B cell (primary cell): ENCODE measurements around the gene MYOD1. TPM values are rescaled to one million over a fixed set of nuclear protein-coding genes. Genes with fewer than 3 reads are reported as not detected.

ENCODE experiments used
- ATAC-seq: fragments of 200-7000 bp; cut with Tn5 transposase; one replicate; pipeline ENCODE4 v1.10.0; 2021; ENCODE audit warnings: low read depth, mild to moderate bottlenecking, moderate number of reproducible peaks, moderate library complexity
- CTCF ChIA-PET: fragments of 350-600 bp; sonication (Branson Sonifier 250); formaldehyde crosslinking; loops from one replicate; lab custom pipeline; 2021; ENCODE audit warnings: antibody characterized with exemption, inconsistent platforms; lab: Charles Lee
- POLR2A ChIA-PET: fragments of 350-600 bp; sonication (Branson Sonifier 250); formaldehyde crosslinking; loops from one replicate; lab custom pipeline; 2021; ENCODE audit warnings: antibody characterized with exemption; lab: Charles Lee
- DNase-seq: peaks from one replicate; pipeline ENCODE4 v3.0.0; 2013
- H2AFZ ChIP-seq: 2 replicates; pipeline ENCODE4 v1.6.1; 2012; ENCODE audit warnings: mild to moderate bottlenecking, low read depth, low read length; ENCODE audit not compliant: insufficient read depth, poor library complexity, severe bottlenecking
- H3K27ac ChIP-seq, 2 donors: 1 replicate in 1 of 2; 2 replicates in 1 of 2; pipeline ENCODE4 v1.5.1; 2012 to 2013; ENCODE audit warnings: low read length in 2 of 2, mild to moderate bottlenecking in 2 of 2, moderate library complexity in 1 of 2
- H3K27me3 ChIP-seq, 4 experiments: fragments of 200-600 bp in 1 of 4; sonication (generic) in 1 of 4; replicated peaks in 1 of 4; 1 replicate in 2 of 4; 2 replicates in 2 of 4; pipeline versions ENCODE4 v1.6.1 to v1.7.0; 2013 to 2016; ENCODE audit warnings: low read length in 3 of 4, mild to moderate bottlenecking in 2 of 4, mixed read lengths in 1 of 4, moderate library complexity in 1 of 4; ENCODE audit not compliant: insufficient read depth in 4 of 4, control insufficient read depth in 3 of 4; ENCODE audit errors: control extremely low read depth in 1 of 4
- H3K36me3 ChIP-seq, 2 experiments: replicated peaks in 1 of 2; 1 replicate in 1 of 2; 2 replicates in 1 of 2; pipeline versions ENCODE4 v1.6.1 to v1.7.1; 2013; ENCODE audit warnings: low read length in 1 of 2; ENCODE audit not compliant: insufficient read depth in 2 of 2, control insufficient read depth in 1 of 2; ENCODE audit errors: control extremely low read depth in 1 of 2, extremely low read depth in 1 of 2
- H3K4me1 ChIP-seq, 2 donors: fragments of 200-600 bp in 1 of 2; sonication (generic) in 1 of 2; 1 replicate in 1 of 2; 2 replicates in 1 of 2; pipeline versions ENCODE4 v1.5.1 to v1.6.1; 2013 to 2017; ENCODE audit warnings: low read length in 2 of 2; ENCODE audit not compliant: control insufficient read depth in 2 of 2, insufficient read depth in 2 of 2
- H3K4me2 ChIP-seq: replicated peaks from 2 replicates; pipeline ENCODE3; 2012; ENCODE audit warnings: mild to moderate bottlenecking, low read depth, low read length; ENCODE audit not compliant: poor library complexity, severe bottlenecking
- H3K4me3 ChIP-seq, 5 experiments: fragments of 200-600 bp in 1 of 5; sonication (generic) in 1 of 5; 1 replicate in 3 of 5; 2 replicates in 2 of 5; pipeline versions ENCODE4 v1.5.1 to v1.7.0; 2011 to 2016; ENCODE audit warnings: low read length in 4 of 5, mild to moderate bottlenecking in 4 of 5, low read depth in 2 of 5, control low read depth in 1 of 5, moderate library complexity in 1 of 5; ENCODE audit not compliant: insufficient read depth in 1 of 5; ENCODE audit errors: control extremely low read depth in 1 of 5, extremely low read depth in 1 of 5
- H3K79me2 ChIP-seq: fragments of 200-600 bp; sonication (generic); one replicate; pipeline ENCODE4 v1.6.0; 2016; ENCODE audit warnings: low read length; ENCODE audit not compliant: control insufficient read depth, insufficient read depth
- H3K9ac ChIP-seq: fragments of 200-600 bp; sonication (generic); 2 replicates; pipeline ENCODE4 v1.6.1; 2017; ENCODE audit warnings: mild to moderate bottlenecking, low read length, moderate library complexity
- H3K9me3 ChIP-seq, 3 donors: one replicate each; pipeline versions ENCODE4 v1.6.1 to v1.7.1; 2013; ENCODE audit warnings: low read length in 2 of 3; ENCODE audit not compliant: control insufficient read depth in 2 of 3, insufficient read depth in 1 of 3; ENCODE audit errors: control extremely low read depth in 1 of 3
- H4K20me1 ChIP-seq: 2 replicates; pipeline ENCODE4 v1.6.0; 2012; ENCODE audit warnings: mild to moderate bottlenecking, low read length; ENCODE audit not compliant: insufficient read depth, control insufficient read depth, poor library complexity, severe bottlenecking
- H3K27ac Mint-ChIP-seq: one replicate; pipeline ENCODE4 v1.8.0; 2021; ENCODE audit warnings: mixed read lengths
- H3K27me3 Mint-ChIP-seq: one replicate; pipeline ENCODE4 v1.8.0; 2021; ENCODE audit warnings: mixed read lengths
- H3K4me1 Mint-ChIP-seq: one replicate; pipeline ENCODE4 v1.8.0; 2021; ENCODE audit warnings: mixed read lengths
- H3K4me3 Mint-ChIP-seq: one replicate; pipeline ENCODE4 v1.8.0; 2021; ENCODE audit warnings: mixed read lengths
- H3K9me3 Mint-ChIP-seq: one replicate; pipeline ENCODE4 v1.8.0; 2022; ENCODE audit warnings: mixed read lengths; ENCODE audit not compliant: insufficient read depth
- EZH2 ChIP-seq: IDR thresholded peaks from 2 replicates; pipeline ENCODE4 v1.6.1; 2012; ENCODE audit warnings: borderline replicate concordance, low read depth, mild to moderate bottlenecking, moderate library complexity, low read length; ENCODE audit not compliant: insufficient read depth, poor library complexity, severe bottlenecking
- WGBS: methylation state at CpG from one replicate; pipeline ENCODE4 v1.1.5; 2013; ENCODE audit warnings: missing lambda C conversion rate; ENCODE audit not compliant: insufficient coverage; 5-methylcytosine and 5-hydroxymethylcytosine counted together
- intact Hi-C: fragments of 100-400 bp; cut with micrococcal nuclease; formaldehyde crosslinking; loops from one replicate; pipeline ENCODE4 v1.10.0; 2022
- polyA plus RNA-seq: library from polyadenylated mRNA; depleted of rRNA; stranded (reverse); fragments of >200 nt; gene quantifications from 2 replicates; pipeline ENCODE4 v1.2.3, GENCODE V29; 2012
- total RNA-seq, 2 donors: library from RNA; stranded (reverse); fragments of 120-200 nt in 1 of 2; gene quantifications; 1 replicate in 1 of 2; 2 replicates in 1 of 2; pipeline versions ENCODE4 v1.2.3 to v1.2.4, GENCODE V29; 2013 to 2022
- TF ChIP-seq, protein P1 (sequence below): fragments of 200-600 bp; IDR thresholded peaks from one replicate; pipeline ENCODE4 v1.8.0; 2022; ENCODE audit warnings: antibody characterized with exemption, mild to moderate bottlenecking

Gene MYOD1
- total and polyA plus RNA-seq, 2 donors (not counting 1 experiment from before 2014, with no cell fraction given) = not detected

DNA sequence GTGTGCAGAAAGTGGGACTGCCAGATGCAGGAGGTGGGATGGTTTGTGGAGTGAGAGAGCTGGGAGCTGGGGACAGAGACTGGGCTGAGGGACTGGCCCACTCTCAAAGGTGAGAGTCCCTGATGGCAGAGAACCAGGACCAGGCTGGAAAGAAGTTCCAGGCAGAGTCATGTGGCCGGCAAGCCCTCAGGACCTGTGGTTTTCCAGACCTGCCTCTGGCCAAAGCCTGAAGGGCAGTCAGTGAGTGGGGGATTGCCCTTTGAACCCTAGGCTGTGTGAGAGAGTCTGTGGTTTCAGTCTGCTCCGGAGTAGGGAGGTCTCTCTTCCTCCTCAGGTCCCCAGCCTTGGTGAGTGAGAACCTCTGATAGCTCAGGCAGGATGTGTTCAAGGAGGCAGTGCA is 32.2 kb downstream of the MYOD1 start:
- Histone ChIP-seq H3K79me2 (no peaks in the 10 kb centered on the region), H3K27me3 (no peaks in the 10 kb centered on the region), H3K4me3 (no peak overlapping the region), H3K36me3 (no peaks in the 10 kb centered on the region), H3K4me2 (no peak overlapping the region), H3K27ac (no peak overlapping the region), H3K4me1 (no peaks in the 10 kb centered on the region), H2AFZ (no peak overlapping the region), H3K9ac (no peak overlapping the region), H3K9me3 (no peaks in the 10 kb centered on the region), H4K20me1 (no peaks in the 10 kb centered on the region)
- 56% methylated on average over 2 of the region's 2 CpGs for WGBS
- CTCF ChIA-PET = interaction anchor here (1.3 kb wide), 1 partner anchor 20 kb away, joined by 4 read pairs; no protein-coding TSS in a partner anchor
- Mint-ChIP-seq H3K27ac (no peak overlapping the region), H3K4me1 (no peaks in the 10 kb centered on the region), H3K4me3 (no peak overlapping the region), H3K9me3 (no peaks in the 10 kb centered on the region), H3K27me3 (peaks cover 34% of the 10 kb centered on the region)
- ATAC-seq = no peak
- POLR2A ChIA-PET = no interaction called here
- intact Hi-C loops = no loop called here
- TF ChIP-seq, protein P1, sequence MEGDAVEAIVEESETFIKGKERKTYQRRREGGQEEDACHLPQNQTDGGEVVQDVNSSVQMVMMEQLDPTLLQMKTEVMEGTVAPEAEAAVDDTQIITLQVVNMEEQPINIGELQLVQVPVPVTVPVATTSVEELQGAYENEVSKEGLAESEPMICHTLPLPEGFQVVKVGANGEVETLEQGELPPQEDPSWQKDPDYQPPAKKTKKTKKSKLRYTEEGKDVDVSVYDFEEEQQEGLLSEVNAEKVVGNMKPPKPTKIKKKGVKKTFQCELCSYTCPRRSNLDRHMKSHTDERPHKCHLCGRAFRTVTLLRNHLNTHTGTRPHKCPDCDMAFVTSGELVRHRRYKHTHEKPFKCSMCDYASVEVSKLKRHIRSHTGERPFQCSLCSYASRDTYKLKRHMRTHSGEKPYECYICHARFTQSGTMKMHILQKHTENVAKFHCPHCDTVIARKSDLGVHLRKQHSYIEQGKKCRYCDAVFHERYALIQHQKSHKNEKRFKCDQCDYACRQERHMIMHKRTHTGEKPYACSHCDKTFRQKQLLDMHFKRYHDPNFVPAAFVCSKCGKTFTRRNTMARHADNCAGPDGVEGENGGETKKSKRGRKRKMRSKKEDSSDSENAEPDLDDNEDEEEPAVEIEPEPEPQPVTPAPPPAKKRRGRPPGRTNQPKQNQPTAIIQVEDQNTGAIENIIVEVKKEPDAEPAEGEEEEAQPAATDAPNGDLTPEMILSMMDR = no peak
- no peak for TF ChIP-seq EZH2
- no peak for DNase-seq

DNA sequence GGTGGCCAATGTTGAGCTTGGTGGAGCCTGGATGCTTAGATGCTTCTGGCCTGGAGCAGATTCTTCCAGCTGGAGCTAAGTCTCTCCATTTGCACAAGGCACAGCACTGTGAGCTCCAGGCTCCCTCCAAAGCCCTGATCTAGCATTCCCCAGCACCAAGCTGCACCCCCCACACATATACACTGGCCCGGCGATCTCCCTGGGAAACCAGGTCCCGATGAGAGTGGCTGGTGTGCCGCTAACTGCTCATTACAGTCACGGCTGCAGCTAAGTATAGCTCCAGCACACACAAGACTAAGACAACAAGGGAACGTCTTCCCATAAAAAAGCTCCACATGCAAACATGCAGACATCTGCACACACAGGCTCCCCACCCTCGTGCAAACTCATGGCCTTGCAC is 32.8 kb downstream of the MYOD1 start:
- H3K27me3 Mint-ChIP-seq = peaks cover 29% of the 10 kb centered on the region
- CTCF ChIA-PET = interaction anchor here (1.3 kb wide), 1 partner anchor 21 kb away, joined by 4 read pairs; no protein-coding TSS in a partner anchor

More for the DNA sequence above, 32.8 kb downstream of the MYOD1 start:
- POLR2A ChIA-PET = no interaction called here
- H3K4me1 ChIP-seq = no peaks in the 10 kb centered on the region
- H3K4me2 ChIP-seq = no peak overlapping the region
- no peak overlapping the region for H3K27ac ChIP-seq
- no peak overlapping the region for H2AFZ ChIP-seq
- no peaks in the 10 kb centered on the region for H3K36me3 ChIP-seq
- H3K9me3 Mint-ChIP-seq = no peaks in the 10 kb centered on the region
- H3K4me1 Mint-ChIP-seq = no peaks in the 10 kb centered on the region
- H3K79me2 ChIP-seq = no peaks in the 10 kb centered on the region
- H3K9ac ChIP-seq = no peak overlapping the region
- H3K4me3 ChIP-seq = no peak overlapping the region
- H3K9me3 ChIP-seq = no peaks in the 10 kb centered on the region
- ATAC-seq = no peak
- H3K27me3 ChIP-seq = no peaks in the 10 kb centered on the region
- no peaks in the 10 kb centered on the region for H4K20me1 ChIP-seq
- DNase-seq = no peak
- intact Hi-C loops = no loop called here
- no peak overlapping the region for H3K4me3 Mint-ChIP-seq
- TF ChIP-seq, protein P1 = no peak
- no peak for TF ChIP-seq EZH2
- WGBS = 90% methylated on average over 6 of the region's 7 CpGs
- no peak overlapping the region for H3K27ac Mint-ChIP-seq
